ENCODE measurements around the gene ATP13A4. TPM values are rescaled to one million over a fixed set of nuclear protein-coding genes. Genes with fewer than 3 reads are reported as not detected.
A peak's percentile ranks its signal among the peaks of the same experiment; 100 is the strongest.

The ATP13A4 gene
- total and polyA plus RNA-seq, 3 experiments from 2014 or later = 1.3 to 2.6 TPM; not detected in 1

DNA sequence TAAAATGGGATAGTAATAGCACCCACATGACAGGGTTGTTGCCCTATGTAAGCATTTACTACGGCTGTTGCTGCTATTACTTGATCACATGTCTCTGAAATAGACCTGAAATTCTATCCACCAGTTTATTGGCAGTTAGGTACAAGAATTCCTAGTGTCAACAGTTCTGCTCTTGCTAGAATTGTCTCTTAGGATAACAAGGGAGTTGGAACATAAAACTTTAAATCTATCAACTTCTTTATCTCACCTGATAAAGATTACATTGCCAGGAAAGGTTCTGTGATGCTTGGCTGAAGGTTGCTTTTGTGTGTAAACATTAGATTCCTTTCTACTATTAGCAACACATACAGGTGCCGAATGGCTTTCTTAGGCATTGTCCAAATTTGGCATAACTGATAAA lies 38.7 kb downstream of the ATP13A4 start:
- CTCF ChIA-PET = no interaction called here

DNA sequence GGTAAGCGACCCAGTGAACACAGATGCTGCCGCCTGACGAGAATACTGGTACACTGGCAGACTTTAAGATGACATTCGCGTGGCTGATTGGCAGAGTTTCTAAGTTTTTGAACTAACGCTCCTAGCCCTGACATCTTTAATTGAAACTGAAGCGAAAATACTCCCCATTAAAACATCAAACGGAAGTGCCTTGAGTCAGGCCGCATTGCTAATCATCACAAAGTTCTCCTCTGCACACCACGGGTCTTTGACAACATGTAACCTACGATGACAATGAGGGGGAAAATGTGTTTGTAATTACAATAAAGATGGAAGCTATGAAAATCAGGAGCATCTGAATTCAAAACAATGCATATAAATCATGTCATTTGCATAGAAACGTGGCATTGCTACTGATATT lies 44.5 kb downstream of the ATP13A4 start:
- Histone ChIP-seq H3K4me1 (ENCODE audit: insufficient read depth, low read length) (no peaks in the 10 kb centered on the region), H3K4me3 (ENCODE audit: low read length) (no peak overlapping the region), H3K9me3 (ENCODE audit: low read length) (no peaks in the 10 kb centered on the region), H3K27ac (ENCODE audit: low read depth, low read length) (no peak overlapping the region), H3K36me3 (ENCODE audit: insufficient read depth, low read length) (no peaks in the 10 kb centered on the region), H3K27me3 (ENCODE audit: insufficient read depth, low read length, poor library complexity, severe bottlenecking) (no peaks in the 10 kb centered on the region)
- Mint-ChIP-seq H3K9me3 (peaks cover 0 to 1% (median 0%) of the 10 kb centered on the region in 5 donors), H3K36me3 (peaks cover 0 to 3% (median 0%) of the 10 kb centered on the region in 3 donors), H3K4me3 (no peak overlapping the region), H3K27me3 (peaks cover 0 to 1% of the 10 kb centered on the region in 2 donors), H3K27ac (no peak overlapping the region), H3K4me1 (no peaks in the 10 kb centered on the region)
- DNase-seq = no peak
- POLR2A ChIA-PET = no interaction called here
- CTCF ChIA-PET = no interaction called here

More for the DNA sequence above, 38.7 kb downstream of the ATP13A4 start:
- Histone ChIP-seq H3K27ac (ENCODE audit: low read depth, low read length) (no peak overlapping the region), H3K4me1 (ENCODE audit: insufficient read depth, low read length) (no peaks in the 10 kb centered on the region), H3K27me3 (ENCODE audit: insufficient read depth, low read length, poor library complexity, severe bottlenecking) (no peaks in the 10 kb centered on the region), H3K9me3 (ENCODE audit: low read length) (no peaks in the 10 kb centered on the region), H3K4me3 (ENCODE audit: low read length) (no peak overlapping the region), H3K36me3 (ENCODE audit: insufficient read depth, low read length) (no peaks in the 10 kb centered on the region)
- peaks cover 0 to 6% of the 10 kb centered on the region in 2 donors for H3K27me3 Mint-ChIP-seq
- no peak for DNase-seq
- no peak overlapping the region for H3K4me3 Mint-ChIP-seq
- POLR2A ChIA-PET = no interaction called here
- no peak overlapping the region for H3K27ac Mint-ChIP-seq
- H3K9me3 Mint-ChIP-seq = no peaks in the 10 kb centered on the region
- no peaks in the 10 kb centered on the region for H3K36me3 Mint-ChIP-seq
- H3K4me1 Mint-ChIP-seq = no peaks in the 10 kb centered on the region

DNA sequence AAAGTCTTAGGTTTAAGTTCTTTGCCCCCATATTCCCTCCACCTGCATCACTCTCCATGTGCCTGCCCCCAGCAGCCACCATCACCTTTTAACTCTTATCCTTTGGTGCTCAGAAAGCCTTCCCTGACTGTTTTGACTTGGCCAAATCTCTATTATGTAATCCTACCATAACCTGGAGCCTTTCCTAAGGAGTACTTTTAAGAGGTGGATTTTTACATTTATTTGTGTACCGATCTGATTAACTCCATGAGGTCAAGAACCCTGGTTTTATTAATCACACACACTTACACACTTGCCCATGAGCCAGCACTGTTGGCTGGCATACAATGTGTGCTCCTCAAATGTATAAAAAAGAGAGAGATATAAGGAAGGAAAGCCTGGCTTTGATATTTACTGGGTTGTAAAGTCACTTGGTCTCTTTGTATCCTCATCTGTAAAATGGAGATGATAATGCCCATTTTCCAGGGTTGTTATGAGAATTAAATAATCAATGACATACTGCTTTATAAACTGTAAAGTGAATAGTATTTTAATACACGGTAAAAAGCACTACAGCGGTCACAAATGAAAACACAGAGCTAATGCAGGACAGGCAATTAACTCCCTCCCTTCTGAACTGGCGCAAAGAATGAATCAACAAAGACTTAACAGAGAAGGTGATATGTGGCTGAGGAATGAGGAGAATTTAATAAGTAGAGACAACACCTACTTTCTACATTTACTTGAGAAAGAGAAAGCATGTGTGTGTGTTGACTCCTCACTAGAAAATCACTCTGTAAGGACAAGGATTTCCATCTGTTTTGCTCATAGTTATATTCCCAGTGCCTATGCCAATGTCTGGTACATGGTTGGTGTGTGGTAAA lies 45.4 kb downstream of the ATP13A4 start:
- Mint-ChIP-seq H3K27ac (no peak overlapping the region), H3K4me1 (no peaks in the 10 kb centered on the region), H3K36me3 (peaks cover 0 to 3% (median 0%) of the 10 kb centered on the region in 3 donors), H3K4me3 (no peak overlapping the region), H3K27me3 (peaks cover 0 to under 1% of the 10 kb centered on the region in 2 donors), H3K9me3 (peaks cover 0 to 1% (median 0%) of the 10 kb centered on the region in 5 donors)
- no peaks in the 10 kb centered on the region for H3K9me3 ChIP-seq (ENCODE audit: low read length)
- DNase-seq = no peak
- H3K36me3 ChIP-seq (ENCODE audit: insufficient read depth, low read length) = no peaks in the 10 kb centered on the region
- no peaks in the 10 kb centered on the region for H3K27me3 ChIP-seq (ENCODE audit: insufficient read depth, low read length, poor library complexity, severe bottlenecking)
- ChIA-PET CTCF (no interaction called here), POLR2A (no interaction called here)
- no peak overlapping the region for H3K4me3 ChIP-seq (ENCODE audit: low read length)
- no peaks in the 10 kb centered on the region for H3K4me1 ChIP-seq (ENCODE audit: insufficient read depth, low read length)
- no peak overlapping the region for H3K27ac ChIP-seq (ENCODE audit: low read depth, low read length)

DNA sequence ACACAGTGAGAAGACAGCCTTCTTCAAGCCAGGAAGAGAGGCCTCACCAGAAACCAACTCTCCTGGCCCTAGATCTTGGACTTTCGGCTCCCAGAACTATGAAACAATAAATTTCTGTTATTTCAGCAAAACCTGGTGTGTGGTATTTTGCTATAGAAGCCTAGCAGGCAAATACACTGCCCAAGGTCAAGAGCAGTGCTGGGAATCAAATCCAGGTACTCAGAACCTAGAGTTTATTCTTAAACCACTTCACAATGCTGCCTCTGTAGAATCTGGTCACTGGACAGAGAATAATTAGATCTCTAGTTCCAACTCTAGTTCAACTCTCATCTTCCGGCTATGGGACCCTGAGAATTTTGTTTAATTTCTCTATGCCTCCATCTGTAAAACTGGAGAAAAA lies 46.6 kb downstream of the ATP13A4 start:
- H3K4me1 Mint-ChIP-seq = no peaks in the 10 kb centered on the region
- H3K36me3 Mint-ChIP-seq = peaks cover 0 to 3% (median 0%) of the 10 kb centered on the region in 3 donors
- no peaks in the 10 kb centered on the region for H3K27me3 Mint-ChIP-seq

DNA sequence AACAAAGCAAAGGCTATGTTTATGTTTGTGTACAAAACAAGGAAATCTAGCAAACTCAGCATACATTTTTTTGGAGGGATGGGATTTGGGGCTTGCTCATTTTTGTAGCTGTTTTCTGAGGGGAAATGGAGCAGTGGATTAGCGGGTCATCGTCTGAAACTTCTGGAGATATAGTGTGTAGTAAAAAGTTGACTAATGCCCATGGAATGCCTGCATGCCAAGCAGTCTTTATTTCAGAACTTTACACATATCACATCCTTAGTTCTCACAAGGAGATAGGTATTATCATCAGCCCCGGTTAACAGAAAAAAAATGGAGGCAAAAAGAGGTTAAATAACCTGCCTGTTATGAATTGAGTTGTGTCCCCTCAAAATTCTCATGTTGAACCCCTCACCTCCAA lies 47.1 kb downstream of the ATP13A4 start:
- CTCF ChIA-PET = no interaction called here
- no peak overlapping the region for H3K27ac Mint-ChIP-seq
- no peaks in the 10 kb centered on the region for H3K27me3 Mint-ChIP-seq
- Histone ChIP-seq H3K36me3 (ENCODE audit: insufficient read depth, low read length) (no peaks in the 10 kb centered on the region), H3K27ac (ENCODE audit: low read depth, low read length) (no peak overlapping the region), H3K9me3 (ENCODE audit: low read length) (no peaks in the 10 kb centered on the region), H3K4me1 (ENCODE audit: insufficient read depth, low read length) (no peaks in the 10 kb centered on the region), H3K4me3 (ENCODE audit: low read length) (no peak overlapping the region), H3K27me3 (ENCODE audit: insufficient read depth, low read length, poor library complexity, severe bottlenecking) (no peaks in the 10 kb centered on the region)
- peaks cover 0 to 3% (median 0%) of the 10 kb centered on the region in 3 donors for H3K36me3 Mint-ChIP-seq
- peaks cover 0 to 1% (median 0%) of the 10 kb centered on the region in 5 donors for H3K9me3 Mint-ChIP-seq
- no peak for DNase-seq
- POLR2A ChIA-PET = no interaction called here
- no peaks in the 10 kb centered on the region for H3K4me1 Mint-ChIP-seq
- no peak overlapping the region for H3K4me3 Mint-ChIP-seq

More for the DNA sequence above, 46.6 kb downstream of the ATP13A4 start:
- Histone ChIP-seq H3K9me3 (ENCODE audit: low read length) (no peaks in the 10 kb centered on the region), H3K27ac (ENCODE audit: low read depth, low read length) (no peak overlapping the region), H3K4me3 (ENCODE audit: low read length) (no peak overlapping the region), H3K36me3 (ENCODE audit: insufficient read depth, low read length) (no peaks in the 10 kb centered on the region), H3K27me3 (ENCODE audit: insufficient read depth, low read length, poor library complexity, severe bottlenecking) (no peaks in the 10 kb centered on the region), H3K4me1 (ENCODE audit: insufficient read depth, low read length) (no peaks in the 10 kb centered on the region)
- Mint-ChIP-seq H3K4me3 (no peak overlapping the region), H3K27ac (no peak overlapping the region), H3K9me3 (peaks cover 0 to 1% (median 0%) of the 10 kb centered on the region in 5 donors)
- POLR2A ChIA-PET = no interaction called here
- CTCF ChIA-PET = no interaction called here
- DNase-seq = no peak

DNA sequence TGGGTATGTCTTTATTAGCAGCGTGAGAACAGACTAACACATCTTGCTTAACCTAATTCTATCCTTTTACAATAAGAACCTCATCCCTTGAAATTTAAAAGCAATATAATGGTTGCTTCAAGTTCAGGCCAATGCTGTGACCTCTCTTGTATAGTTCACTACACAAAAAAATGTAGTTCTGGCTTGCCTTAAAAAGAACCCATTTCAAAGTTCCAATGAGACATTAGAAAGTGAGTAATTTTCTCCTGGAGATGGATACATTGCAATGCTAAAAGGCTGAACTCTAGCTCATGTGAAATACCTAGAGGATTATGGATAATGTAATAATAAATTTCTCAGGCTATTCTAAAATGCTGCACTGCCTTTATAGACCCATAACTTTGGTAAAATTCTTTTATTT lies 47.8 kb downstream of the ATP13A4 start:
- Mint-ChIP-seq H3K27ac (no peak overlapping the region), H3K27me3 (no peaks in the 10 kb centered on the region), H3K4me1 (no peaks in the 10 kb centered on the region), H3K4me3 (no peak overlapping the region), H3K36me3 (peaks cover 0 to 3% (median 0%) of the 10 kb centered on the region in 3 donors), H3K9me3 (peaks cover 0 to 1% (median 0%) of the 10 kb centered on the region in 5 donors)
- Histone ChIP-seq H3K9me3 (ENCODE audit: low read length) (no peaks in the 10 kb centered on the region), H3K36me3 (ENCODE audit: insufficient read depth, low read length) (no peaks in the 10 kb centered on the region), H3K27me3 (ENCODE audit: insufficient read depth, low read length, poor library complexity, severe bottlenecking) (no peaks in the 10 kb centered on the region), H3K4me1 (ENCODE audit: insufficient read depth, low read length) (no peaks in the 10 kb centered on the region), H3K27ac (ENCODE audit: low read depth, low read length) (no peak overlapping the region), H3K4me3 (ENCODE audit: low read length) (no peak overlapping the region)
- CTCF ChIA-PET = no interaction called here
- no peak for DNase-seq
- POLR2A ChIA-PET = no interaction called here

DNA sequence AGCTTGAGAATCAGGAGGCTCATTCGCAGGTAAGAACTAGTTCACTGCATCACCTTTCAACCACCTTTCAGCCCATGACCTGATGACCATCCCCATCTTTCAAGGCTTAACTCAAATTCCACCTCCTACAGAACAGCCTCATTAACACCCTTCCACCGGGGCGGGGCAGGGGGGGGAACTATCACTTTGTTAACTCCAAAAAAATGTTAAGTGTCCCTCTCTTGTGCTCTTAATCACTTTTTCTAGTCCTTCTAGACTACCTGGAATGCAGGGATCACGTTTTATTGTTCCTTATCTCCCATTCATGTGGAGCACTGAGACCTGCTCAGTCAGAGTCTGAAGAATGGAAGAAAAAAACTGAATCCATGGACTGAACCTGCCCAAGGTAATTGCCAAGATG lies 51.8 kb downstream of the ATP13A4 start:
- H3K9me3 Mint-ChIP-seq = no peaks in the 10 kb centered on the region
- Histone ChIP-seq H3K27me3 (ENCODE audit: insufficient read depth, low read length, poor library complexity, severe bottlenecking) (no peaks in the 10 kb centered on the region), H3K9me3 (ENCODE audit: low read length) (no peaks in the 10 kb centered on the region), H3K4me1 (ENCODE audit: insufficient read depth, low read length) (no peaks in the 10 kb centered on the region), H3K4me3 (ENCODE audit: low read length) (no peak overlapping the region), H3K27ac (ENCODE audit: low read depth, low read length) (no peak overlapping the region), H3K36me3 (ENCODE audit: insufficient read depth, low read length) (no peaks in the 10 kb centered on the region)
- no peaks in the 10 kb centered on the region for H3K4me1 Mint-ChIP-seq
- no peaks in the 10 kb centered on the region for H3K36me3 Mint-ChIP-seq
- no peak for DNase-seq
- H3K27ac Mint-ChIP-seq = peak overlapping the region in 1 of 8 donors; percentile 48
- H3K27me3 Mint-ChIP-seq = no peaks in the 10 kb centered on the region
- ChIA-PET POLR2A (no interaction called here), CTCF (no interaction called here)
- H3K4me3 Mint-ChIP-seq = no peak overlapping the region

DNA sequence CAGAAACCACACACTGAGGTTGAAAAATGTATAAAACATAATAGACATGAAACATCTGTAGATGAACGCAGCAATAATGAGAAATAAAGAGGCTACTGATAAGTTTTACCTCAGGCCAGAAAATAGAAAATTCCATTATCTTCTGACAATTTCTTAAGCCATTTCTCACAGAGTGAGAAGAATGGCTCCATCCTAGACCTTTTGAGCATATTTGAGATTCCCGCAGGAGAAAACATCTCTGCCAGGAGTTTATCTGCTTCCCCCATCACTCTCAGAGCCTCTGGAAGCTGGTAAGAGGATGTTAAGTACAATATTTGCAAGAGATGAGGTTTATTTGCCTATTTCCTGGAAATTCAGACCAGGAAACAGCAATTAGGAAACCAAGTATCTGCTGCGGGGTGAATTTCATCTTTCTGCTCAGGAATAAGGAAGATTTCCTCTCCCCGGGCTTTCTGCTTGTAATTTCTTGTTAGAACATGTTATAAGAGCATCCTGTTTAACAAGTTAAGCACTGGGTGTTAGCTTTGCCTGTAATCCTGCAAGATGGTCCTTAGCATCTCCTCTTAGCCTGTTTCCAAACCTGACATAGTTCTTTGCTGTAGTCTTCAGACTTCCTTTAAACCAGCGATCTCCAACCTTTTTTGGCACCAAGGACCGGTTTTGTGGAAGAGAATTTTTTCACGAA lies 54.8 kb downstream of the ATP13A4 start:
- no peaks in the 10 kb centered on the region for H3K4me1 Mint-ChIP-seq
- H3K36me3 Mint-ChIP-seq = no peaks in the 10 kb centered on the region
- H3K27ac Mint-ChIP-seq = no peak overlapping the region
- Histone ChIP-seq H3K27ac (ENCODE audit: low read depth, low read length) (no peak overlapping the region), H3K36me3 (ENCODE audit: insufficient read depth, low read length) (no peaks in the 10 kb centered on the region), H3K27me3 (ENCODE audit: insufficient read depth, low read length, poor library complexity, severe bottlenecking) (no peaks in the 10 kb centered on the region), H3K4me3 (ENCODE audit: low read length) (no peak overlapping the region), H3K9me3 (ENCODE audit: low read length) (no peaks in the 10 kb centered on the region), H3K4me1 (ENCODE audit: insufficient read depth, low read length) (no peaks in the 10 kb centered on the region)
- no peaks in the 10 kb centered on the region for H3K9me3 Mint-ChIP-seq
- ChIA-PET POLR2A (no interaction called here), CTCF (no interaction called here)
- H3K27me3 Mint-ChIP-seq = no peaks in the 10 kb centered on the region
- DNase-seq = no peak
- no peak overlapping the region for H3K4me3 Mint-ChIP-seq

All from CD8-positive, alpha-beta memory T cell (primary cell).